HepG2 (cell line): Measurements from ENCODE around the gene AS3MT. TPM values are rescaled to one million over a fixed set of nuclear protein-coding genes. Genes with fewer than 3 reads are reported as not detected.

Source experiments
- ATF6 ChIP-seq: sonication (generic); formaldehyde crosslinking; conservative IDR thresholded peaks from 2 replicates; pipeline ENCODE4 v1.4.0; 2020; ENCODE audit warnings: missing genetic modification reagents
- ATF7-NPFF ChIP-seq: sonication (generic); formaldehyde crosslinking; IDR thresholded peaks from 2 replicates; pipeline ENCODE4 v1.8.1; 2023; ENCODE audit warnings: mild to moderate bottlenecking, low read depth, missing genetic modification reagents, moderate library complexity
- E2F2 ChIP-seq: sonication (generic); formaldehyde crosslinking; IDR thresholded peaks from 2 replicates; pipeline ENCODE4 v1.4.0; 2020; ENCODE audit warnings: missing genetic modification reagents, borderline replicate concordance
- ELF4 ChIP-seq: sonication (generic); formaldehyde crosslinking; IDR thresholded peaks from 2 replicates; pipeline ENCODE4 v1.5.0; 2020; ENCODE audit warnings: missing genetic modification reagents, mild to moderate bottlenecking, moderate library complexity, borderline replicate concordance
- HNF4G ChIP-seq, 2 experiments: sonication (generic) in 1 of 2; formaldehyde crosslinking in 1 of 2; IDR thresholded peaks; 2 replicates each; pipeline versions ENCODE4 v1.4.0 to v1.6.1; 2011 to 2020; ENCODE audit warnings: borderline replicate concordance in 2 of 2, low read depth in 2 of 2, mild to moderate bottlenecking in 2 of 2, low read length in 1 of 2, missing genetic modification reagents in 1 of 2, moderate library complexity in 1 of 2
- KDM5B ChIP-seq: sonication (generic); formaldehyde crosslinking; IDR thresholded peaks from 2 replicates; pipeline ENCODE4 v1.4.0; 2020; ENCODE audit warnings: missing genetic modification reagents, mild to moderate bottlenecking, borderline replicate concordance
- KMT2A ChIP-seq: sonication (generic); formaldehyde crosslinking; IDR thresholded peaks from 2 replicates; pipeline ENCODE4 v1.4.0; 2020; ENCODE audit warnings: missing genetic modification reagents
- MIER2 ChIP-seq: IDR thresholded peaks from 2 replicates; pipeline ENCODE4 v1.6.1; 2016; ENCODE audit warnings: missing biosample characterization, missing genetic modification reagents
- RXRB ChIP-seq: IDR thresholded peaks from 2 replicates; pipeline ENCODE4 v1.6.1; 2016; ENCODE audit warnings: borderline replicate concordance, missing genetic modification reagents, missing compliant biosample characterization
- ZNF232 ChIP-seq: sonication (generic); formaldehyde crosslinking; IDR thresholded peaks from 2 replicates; pipeline ENCODE4 v1.4.0; 2020; ENCODE audit warnings: missing genetic modification reagents, borderline replicate concordance
- ZNF670 ChIP-seq: sonication (generic); formaldehyde crosslinking; IDR thresholded peaks from 2 replicates; pipeline ENCODE4 v1.8.0; 2022; ENCODE audit warnings: mild to moderate bottlenecking, missing genetic modification reagents, borderline replicate concordance
- ZNF674 ChIP-seq: sonication (generic); formaldehyde crosslinking; IDR thresholded peaks from 2 replicates; pipeline ENCODE4 v1.5.0; 2020; ENCODE audit warnings: low read depth, mild to moderate bottlenecking, missing genetic modification reagents
- ZNF782 ChIP-seq: sonication (generic); formaldehyde crosslinking; IDR thresholded peaks from 2 replicates; pipeline ENCODE4 v1.4.0; 2020; ENCODE audit warnings: missing genetic modification reagents, mild to moderate bottlenecking, borderline replicate concordance
- polyA plus RNA-seq, 8 experiments: library from polyadenylated mRNA; depleted of rRNA in 3 of 8; stranded (reverse) in 7 of 8; unstranded in 1 of 8; fragments of >200 nt; fragmentation: Illumina TruSeq in 4 of 8; extraction: Trizol in 4 of 8; gene quantifications; 2 replicates each; pipeline versions ENCODE4 v1.2.1 to v1.2.3, GENCODE V29; 2011 to 2016; ENCODE audit warnings: low read depth in 4 of 8, missing spikeins in 1 of 8, mixed read lengths in 1 of 8; ENCODE audit not compliant: insufficient read depth in 1 of 8
- total RNA-seq, 5 experiments: library from RNA; depleted of rRNA; stranded (reverse); fragments of >200 nt; fragmentation: Illumina TruSeq; extraction: Trizol; gene quantifications; 2 replicates each; pipeline ENCODE4 v1.2.3, GENCODE V29; 2016; ENCODE audit warnings: low read depth in 1 of 5
- TF ChIP-seq, protein P1 (sequence below): sonication (generic); formaldehyde crosslinking; IDR thresholded peaks from 2 replicates; pipeline ENCODE4 v1.5.1; 2020; ENCODE audit warnings: mild to moderate bottlenecking, missing genetic modification reagents, moderate library complexity
- TF ChIP-seq, protein P2 (sequence below), 2 experiments: sonication (generic) in 1 of 2; formaldehyde crosslinking in 1 of 2; IDR thresholded peaks; 2 replicates each; pipeline versions ENCODE4 v1.6.1 to v1.9.0; 2014 to 2022; ENCODE audit warnings: antibody characterized with exemption in 1 of 2, borderline replicate concordance in 1 of 2, inconsistent platforms in 1 of 2, low read depth in 1 of 2, missing genetic modification reagents in 1 of 2

AS3MT gene
- total and polyA plus RNA-seq, 2 of the 13 experiments (the other 11 are each of a cell fraction or from before 2014, with no cell fraction given), result 8.7 to 17.4 TPM

- TF ChIP-seq E2F2 (CRISPR knock-in tag) (peak; percentile 50), MIER2 (no peak), ZNF232 (CRISPR knock-in tag) (peak; percentile 90; the same call in 1 of the 2 replicates), ELF4 (no peak), ATF6 (CRISPR knock-in tag) (no peak), RXRB (CRISPR knock-in tag) (no peak; the same call in 1 of the 2 replicates), ZNF782 (no peak; the same call in 1 of the 2 replicates), ZNF674 (no peak; the same call in 1 of the 2 replicates), ATF7-NPFF (CRISPR knock-in tag) (peak; percentile 63; the same call in 1 of the 2 replicates), KMT2A (CRISPR knock-in tag) (peak; percentile 86), KDM5B (CRISPR knock-in tag) (peak; percentile 56; the same call in 1 of the 2 replicates), ZNF670 (CRISPR knock-in tag) (no peak), HNF4G (IDR thresholded peaks at IDR 0.05; ENCODE audit: borderline replicate concordance, low read depth, low read length) (no peak), HNF4G (CRISPR knock-in tag; IDR thresholded peaks at IDR 0.05; ENCODE audit: borderline replicate concordance, low read depth) (0 out of 2 replicates have a peak, but pooled peaks have one; percentile 44)
- TF ChIP-seq, protein P1, sequence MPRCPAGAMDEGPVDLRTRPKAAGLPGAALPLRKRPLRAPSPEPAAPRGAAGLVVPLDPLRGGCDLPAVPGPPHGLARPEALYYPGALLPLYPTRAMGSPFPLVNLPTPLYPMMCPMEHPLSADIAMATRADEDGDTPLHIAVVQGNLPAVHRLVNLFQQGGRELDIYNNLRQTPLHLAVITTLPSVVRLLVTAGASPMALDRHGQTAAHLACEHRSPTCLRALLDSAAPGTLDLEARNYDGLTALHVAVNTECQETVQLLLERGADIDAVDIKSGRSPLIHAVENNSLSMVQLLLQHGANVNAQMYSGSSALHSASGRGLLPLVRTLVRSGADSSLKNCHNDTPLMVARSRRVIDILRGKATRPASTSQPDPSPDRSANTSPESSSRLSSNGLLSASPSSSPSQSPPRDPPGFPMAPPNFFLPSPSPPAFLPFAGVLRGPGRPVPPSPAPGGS, result no peak
- TF ChIP-seq, protein P2, sequence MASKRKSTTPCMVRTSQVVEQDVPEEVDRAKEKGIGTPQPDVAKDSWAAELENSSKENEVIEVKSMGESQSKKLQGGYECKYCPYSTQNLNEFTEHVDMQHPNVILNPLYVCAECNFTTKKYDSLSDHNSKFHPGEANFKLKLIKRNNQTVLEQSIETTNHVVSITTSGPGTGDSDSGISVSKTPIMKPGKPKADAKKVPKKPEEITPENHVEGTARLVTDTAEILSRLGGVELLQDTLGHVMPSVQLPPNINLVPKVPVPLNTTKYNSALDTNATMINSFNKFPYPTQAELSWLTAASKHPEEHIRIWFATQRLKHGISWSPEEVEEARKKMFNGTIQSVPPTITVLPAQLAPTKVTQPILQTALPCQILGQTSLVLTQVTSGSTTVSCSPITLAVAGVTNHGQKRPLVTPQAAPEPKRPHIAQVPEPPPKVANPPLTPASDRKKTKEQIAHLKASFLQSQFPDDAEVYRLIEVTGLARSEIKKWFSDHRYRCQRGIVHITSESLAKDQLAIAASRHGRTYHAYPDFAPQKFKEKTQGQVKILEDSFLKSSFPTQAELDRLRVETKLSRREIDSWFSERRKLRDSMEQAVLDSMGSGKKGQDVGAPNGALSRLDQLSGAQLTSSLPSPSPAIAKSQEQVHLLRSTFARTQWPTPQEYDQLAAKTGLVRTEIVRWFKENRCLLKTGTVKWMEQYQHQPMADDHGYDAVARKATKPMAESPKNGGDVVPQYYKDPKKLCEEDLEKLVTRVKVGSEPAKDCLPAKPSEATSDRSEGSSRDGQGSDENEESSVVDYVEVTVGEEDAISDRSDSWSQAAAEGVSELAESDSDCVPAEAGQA (IDR thresholded peaks at IDR 0.05; ENCODE audit: low read depth), result peak; percentile 96
- TF ChIP-seq, protein P2 (CRISPR knock-in tag; IDR thresholded peaks at IDR 0.05; ENCODE audit: borderline replicate concordance), result peak; percentile 71; the same call in 1 of the 2 replicates
These were observed 48.9 kb downstream of the AS3MT start, which contains the start of gene CNNM2 (continued) for GRCh38 chr10:102917962-102918816.
